SK-N-SH treated with all-trans-retinoic acid at 6 μM for 48 hours (cell line): Measurements from ENCODE around the gene FANCI.

Experiments used
- ATAC-seq: fragments of 200-7000 bp; cut with Tn5 transposase; 3 replicates; pipeline ENCODE4 v1.9.1; 2020; ENCODE audit warnings: mild to moderate bottlenecking, moderate library complexity
- ARNTL ChIP-seq: fragments of 450-650 bp; formaldehyde crosslinking; IDR thresholded peaks from 2 replicates; pipeline ENCODE4 v1.5.0; 2020; ENCODE audit warnings: low read depth, mild to moderate bottlenecking, moderate library complexity, borderline replicate concordance
- CREB5 ChIP-seq: fragments of 250-450 bp; sonication (Bioruptor Pico); IDR thresholded peaks from 2 replicates; pipeline ENCODE4 v1.5.1; 2020; ENCODE audit warnings: low read depth, mild to moderate bottlenecking, moderate library complexity
- CSDC2 ChIP-seq: fragments of 250-450 bp; sonication (Bioruptor Pico); IDR thresholded peaks from 2 replicates; pipeline ENCODE4 v1.5.0; 2020; ENCODE audit warnings: mild to moderate bottlenecking, moderate library complexity
- CSRNP3 ChIP-seq: fragments of 250-450 bp; sonication (Bioruptor Pico); IDR thresholded peaks from 2 replicates; pipeline ENCODE4 v1.5.1; 2021; ENCODE audit warnings: mild to moderate bottlenecking, moderate library complexity
- ESRRG ChIP-seq: fragments of 250-450 bp; sonication (Bioruptor Pico); IDR thresholded peaks from 2 replicates; pipeline ENCODE4 v1.6.1; 2021; ENCODE audit warnings: mild to moderate bottlenecking
- GLIS3 ChIP-seq: fragments of 250-450 bp; sonication (Bioruptor Pico); IDR thresholded peaks from 2 replicates; pipeline ENCODE4 v1.5.0; 2020; ENCODE audit warnings: mild to moderate bottlenecking, moderate library complexity
- OSR1 ChIP-seq: fragments of 250-450 bp; sonication (Bioruptor Pico); IDR thresholded peaks from 2 replicates; pipeline ENCODE4 v1.8.0; 2022; ENCODE audit warnings: moderate library complexity, mild to moderate bottlenecking, inconsistent platforms
- PATZ1 ChIP-seq: fragments of 250-450 bp; sonication (Bioruptor Pico); IDR thresholded peaks from 2 replicates; pipeline ENCODE4 v1.8.0; 2020; ENCODE audit warnings: mild to moderate bottlenecking, moderate library complexity, borderline replicate concordance
- POU6F1 ChIP-seq: fragments of 250-450 bp; sonication (Bioruptor Pico); IDR thresholded peaks from 2 replicates; pipeline ENCODE4 v1.8.0; 2021; ENCODE audit warnings: low read depth, mild to moderate bottlenecking, moderate library complexity, borderline replicate concordance
- PPARA ChIP-seq: fragments of 250-450 bp; sonication (Bioruptor Pico); IDR thresholded peaks from 2 replicates; pipeline ENCODE4 v1.5.0; 2020; ENCODE audit warnings: mild to moderate bottlenecking, borderline replicate concordance
- TCF4 ChIP-seq: fragments of 250-450 bp; sonication (Bioruptor Pico); IDR thresholded peaks from 2 replicates; pipeline ENCODE4 v1.8.0; 2021; ENCODE audit warnings: mild to moderate bottlenecking, moderate library complexity, borderline replicate concordance
- TOX ChIP-seq: fragments of 250-450 bp; sonication (Bioruptor Pico); IDR thresholded peaks from 2 replicates; pipeline ENCODE4 v1.8.0; 2021; ENCODE audit warnings: mild to moderate bottlenecking, moderate library complexity, borderline replicate concordance
- TSHZ2 ChIP-seq: fragments of 250-450 bp; sonication (Bioruptor Pico); IDR thresholded peaks from 2 replicates; pipeline ENCODE4 v1.5.0; 2020; ENCODE audit warnings: mild to moderate bottlenecking, moderate library complexity
- ZC3H10 ChIP-seq: fragments of 250-450 bp; sonication (Bioruptor Pico); IDR thresholded peaks from 2 replicates; pipeline ENCODE4 v1.5.1; 2021; ENCODE audit warnings: mild to moderate bottlenecking, moderate library complexity
- ZFP3 ChIP-seq: fragments of 250-450 bp; sonication (Bioruptor Pico); IDR thresholded peaks from 2 replicates; pipeline ENCODE4 v1.5.0; 2020; ENCODE audit warnings: mild to moderate bottlenecking, moderate library complexity
- ZFP30 ChIP-seq: fragments of 450-650 bp; formaldehyde crosslinking; IDR thresholded peaks from 2 replicates; pipeline ENCODE4 v1.5.0; 2022; ENCODE audit warnings: mild to moderate bottlenecking, moderate library complexity
- ZNF565 ChIP-seq: fragments of 450-650 bp; formaldehyde crosslinking; conservative IDR thresholded peaks from 2 replicates; pipeline ENCODE4 v1.5.0; 2020; ENCODE audit warnings: low read depth, mild to moderate bottlenecking, moderate library complexity
- ZNF70 ChIP-seq: fragments of 450-650 bp; formaldehyde crosslinking; IDR thresholded peaks from 2 replicates; pipeline ENCODE4 v1.5.0; 2020; ENCODE audit warnings: mild to moderate bottlenecking, moderate library complexity
- ZNF8 ChIP-seq: fragments of 450-650 bp; formaldehyde crosslinking; IDR thresholded peaks from 2 replicates; pipeline ENCODE4 v1.5.0; 2020; ENCODE audit warnings: mild to moderate bottlenecking, moderate library complexity

Gene FANCI

GRCh38 chr15:89243691-89244573, at the start of gene FANCI:
FANCI (plus strand) TSS chr15:89243979; CDS start chr15:89247648, 3,669 bp downstream.
- TF ChIP-seq CSRNP3 (CRISPR knock-in tag) (no peak), OSR1 (CRISPR knock-in tag) (no peak), ZNF8 (CRISPR knock-in tag) (no peak), ZNF70 (CRISPR knock-in tag) (no peak), POU6F1 (CRISPR knock-in tag) (no peak), ESRRG (CRISPR knock-in tag) (no peak)
- ATAC-seq = peak; percentile 97

- no peak for TF ChIP-seq CREB5 (CRISPR knock-in tag)
- TF ChIP-seq GLIS3 = no peak
- no peak for TF ChIP-seq CSDC2 (CRISPR knock-in tag)
- no peak for TF ChIP-seq ZNF8 (CRISPR knock-in tag)
- TF ChIP-seq ZC3H10 (CRISPR knock-in tag) = no peak
- no peak for TF ChIP-seq PATZ1 (CRISPR knock-in tag)
- TF ChIP-seq CSRNP3 (CRISPR knock-in tag) = no peak
- TF ChIP-seq POU6F1 (CRISPR knock-in tag) = no peak
- no peak for TF ChIP-seq OSR1 (CRISPR knock-in tag)
- no peak for TF ChIP-seq PPARA
- no peak for TF ChIP-seq TCF4 (CRISPR knock-in tag)
- TF ChIP-seq ZFP30 (CRISPR knock-in tag) = no peak
- no peak for TF ChIP-seq ZNF565 (CRISPR knock-in tag)
- no peak for TF ChIP-seq TOX (CRISPR knock-in tag)
- TF ChIP-seq TSHZ2 (CRISPR knock-in tag) = no peak
- TF ChIP-seq ZFP3 (CRISPR knock-in tag) = no peak
- no peak for TF ChIP-seq ARNTL
- ATAC-seq = no peak
These were observed 49.2 kb upstream of the FANCI start for GRCh38 chr15:89194608-89195007.
